GM08714 (cell line): Measurements from ENCODE around the gene MAP1LC3A.
A peak's percentile ranks its signal among the peaks of the same experiment; 100 is the strongest.
"Not testable (repeated sequence)": the region's sequence is repeated elsewhere in the genome, so short reads cannot be mapped to it uniquely, and the experiment has no call there.

Experiments
- H3K4me3 ChIP-seq: fragments of 200-500 bp; sonication (Bioruptor generic); 2 replicates; pipeline ENCODE4 v1.5.1; 2014; ENCODE audit warnings: mild to moderate bottlenecking, low read length, inconsistent platforms
- ZNF274 ChIP-seq: IDR thresholded peaks from 2 replicates; pipeline ENCODE4 v1.6.1; 2012; ENCODE audit warnings: mild to moderate bottlenecking, low read depth, low read length

Gene MAP1LC3A

GRCh38 chr20:34558320-34559218, at the start of gene MAP1LC3A:
Gene MAP1LC3A, plus strand, starts transcription at chr20:34558718. Its CDS starts 151 bp downstream, at chr20:34558869.
- TF ChIP-seq ZNF274: no peak
- peak within 1 kb of the TSS; percentile 82 for H3K4me3 ChIP-seq

GRCh38 chr20:34510575-34510974, 47.9 kb upstream of the MAP1LC3A start:
- H3K4me3 ChIP-seq: no peak overlapping the region
- no peak for TF ChIP-seq ZNF274

- no peak for TF ChIP-seq ZNF274
- no peak overlapping the region for H3K4me3 ChIP-seq
These were observed 46.6 kb upstream of the MAP1LC3A start for GRCh38 chr20:34511891-34512265.

- no peak for TF ChIP-seq ZNF274
- H3K4me3 ChIP-seq: no peak overlapping the region
These were observed 46.1 kb upstream of the MAP1LC3A start for GRCh38 chr20:34512266-34512954.

- TF ChIP-seq ZNF274: no peak
- no peak overlapping the region for H3K4me3 ChIP-seq
These were observed 45.5 kb upstream of the MAP1LC3A start for GRCh38 chr20:34512955-34513419.

- H3K4me3 ChIP-seq: not testable (repeated sequence)
These were observed 44.5 kb upstream of the MAP1LC3A start for GRCh38 chr20:34514034-34514433.

- peak overlapping the region; percentile 92 for H3K4me3 ChIP-seq
- TF ChIP-seq ZNF274: no peak
These were observed 43.5 kb upstream of the MAP1LC3A start for GRCh38 chr20:34514897-34515483.

GRCh38 chr20:34515484-34516246, 42.9 kb upstream of the MAP1LC3A start:
- H3K4me3 ChIP-seq: peak overlapping the region; percentile 92
- TF ChIP-seq ZNF274: no peak

GRCh38 chr20:34516247-34517113, 42.0 kb upstream of the MAP1LC3A start, which contains the start of gene DYNLRB1:
Gene DYNLRB1, plus strand, starts transcription at chr20:34516422. Its CDS starts 37 bp downstream, at chr20:34516459.
- no peak for TF ChIP-seq ZNF274
- H3K4me3 ChIP-seq: peak within 1 kb of the TSS; percentile 92

- no peak for TF ChIP-seq ZNF274
- peak overlapping the region; percentile 92 for H3K4me3 ChIP-seq
These were observed 41.4 kb upstream of the MAP1LC3A start for GRCh38 chr20:34517114-34517505.

- H3K4me3 ChIP-seq: not testable (repeated sequence)
These were observed 39.7 kb upstream of the MAP1LC3A start for GRCh38 chr20:34518863-34519262.

- H3K4me3 ChIP-seq: not testable (repeated sequence)
These were observed 38.7 kb upstream of the MAP1LC3A start for GRCh38 chr20:34519841-34520240.

GRCh38 chr20:34522969-34523871, 35.3 kb upstream of the MAP1LC3A start:
- no peak for TF ChIP-seq ZNF274
- no peak overlapping the region for H3K4me3 ChIP-seq
